IMR-90 (cell line): ENCODE data around the gene TEX14. TPM values are rescaled to one million over a fixed set of nuclear protein-coding genes. Genes with fewer than 3 reads are reported as not detected.

Experiments
- BHLHE40 ChIP-seq: fragments of 150-350 bp; IDR thresholded peaks from 2 replicates; pipeline ENCODE4 v1.6.1; 2016; ENCODE audit warnings: mild to moderate bottlenecking, low read depth, low read length
- CHD1 ChIP-seq: IDR thresholded peaks from 2 replicates; pipeline ENCODE4 v1.6.1; 2012; ENCODE audit warnings: low read depth, low read length, improper control_type of control experiment
- MAZ ChIP-seq: IDR thresholded peaks from 2 replicates; pipeline ENCODE4 v1.6.1; 2012; ENCODE audit warnings: low read depth, mild to moderate bottlenecking, low read length, improper control_type of control experiment, moderate library complexity, borderline replicate concordance
- SMC3 ChIP-seq: fragments of 150-350 bp; IDR thresholded peaks from 2 replicates; pipeline ENCODE4 v1.6.1; 2016; ENCODE audit warnings: low read depth, mild to moderate bottlenecking, antibody characterized with exemption, low read length, moderate library complexity
- polyA plus RNA-seq, 3 experiments: library from polyadenylated mRNA; depleted of rRNA; stranded (reverse); fragments of >200 nt; gene quantifications; 2 replicates each; pipeline ENCODE4 v1.2.3, GENCODE V29; 2012; ENCODE audit warnings: low replicate concordance in 1 of 3
- total RNA-seq: library from RNA; depleted of rRNA; stranded (reverse); fragments of >200 nt; gene quantifications from 2 replicates; pipeline ENCODE4 v1.2.3, GENCODE V29; 2012

Gene TEX14
- total and polyA plus RNA-seq, 2 of the 4 experiments (the other 2 are of a cell fraction), result not detected

GRCh38 chr17:58631523-58632323 is 60.1 kb downstream of the TEX14 start (continued):
- TF ChIP-seq SMC3, result 0 out of 2 replicates have a peak, but pooled peaks have one; percentile 11
- peak; percentile 86 for TF ChIP-seq BHLHE40
- TF ChIP-seq CHD1, result no peak
- peak; percentile 62 for TF ChIP-seq MAZ
